Activated CD4-positive, alpha-beta T cell treated with anti-CD3 and anti-CD28 coated beads, Interleukin-2, amount 10 ng/mL, durations not matched to agents 24 days and 14 days (primary cell): ENCODE data around the gene ZNF594. TPM values are rescaled to one million over a fixed set of nuclear protein-coding genes. Genes with fewer than 3 reads are reported as not detected.

Experiments used
- total RNA-seq: library from RNA; stranded (reverse); gene quantifications from 2 replicates; pipeline ENCODE4 v1.2.3, GENCODE V29; 2022

ZNF594 gene
- total RNA-seq, 1 donor from 2014 or later: 12.1 TPM

Other genes starting within 250 kb of the ZNF594 start
- gene PFN1, start 243.3 kb downstream of the ZNF594 start, total RNA-seq: 1,471 and 1,473 TPM in 2 replicates
- 45.3 and 51.0 TPM in 2 replicates for gene ENO3, start 240.7 kb downstream of the ZNF594 start, total RNA-seq
- gene SPAG7, start 224.1 kb downstream of the ZNF594 start, total RNA-seq: 58.7 and 62.3 TPM in 2 replicates
- gene CAMTA2, start 204.2 kb downstream of the ZNF594 start, total RNA-seq: 87.7 and 89.7 TPM in 2 replicates
- gene INCA1, start 194.3 kb downstream of the ZNF594 start, total RNA-seq: 0.56 and 0.69 TPM in 2 replicates
- gene KIF1C, start 193.9 kb downstream of the ZNF594 start, total RNA-seq: 62.3 TPM in 2 replicates
- 0.14 TPM in 2 replicates for gene SLC52A1, start 156.4 kb downstream of the ZNF594 start, total RNA-seq
- 1.9 and 2.6 TPM in 2 replicates for gene ZFP3, start 113.4 kb downstream of the ZNF594 start, total RNA-seq
- 17.4 and 19.8 TPM in 2 replicates for gene ZNF232, start 80.0 kb downstream of the ZNF594 start, total RNA-seq
- gene USP6, start 75.8 kb downstream of the ZNF594 start, total RNA-seq: 0.02 TPM in 2 replicates
- gene SCIMP, start 43.0 kb upstream of the ZNF594 start, total RNA-seq: not detected in 2 replicates
- 57.3 and 58.2 TPM in 2 replicates for gene RABEP1, start 90.4 kb upstream of the ZNF594 start, total RNA-seq
- gene NUP88, start 227.8 kb upstream of the ZNF594 start, total RNA-seq: 164 and 168 TPM in 2 replicates
- gene RPAIN, start 228.3 kb upstream of the ZNF594 start, total RNA-seq: 63.2 and 64.7 TPM in 2 replicates
- 451 TPM in 2 replicates for gene C1QBP, start 247.3 kb upstream of the ZNF594 start, total RNA-seq